Fibroblast of skin of scalp (primary cell): ENCODE results near the gene THSD7B.
A peak's percentile ranks its signal among the peaks of the same experiment; 100 is the strongest.
"Not testable (repeated sequence)": the region's sequence is repeated elsewhere in the genome, so short reads cannot be mapped to it uniquely, and the experiment has no call there.

Source experiments
- DNase-seq: peaks from one replicate; pipeline ENCODE4 v3.0.0-alpha.2; 2013

Gene THSD7B

GRCh38 chr2:137261881-137262585, 496.7 kb downstream of the THSD7B start:
- DNase-seq = no peak

- no peak for DNase-seq
Observed at GRCh38 chr2:137262594-137262993, 497.2 kb downstream of the THSD7B start.

- DNase-seq = no peak
Observed at GRCh38 chr2:137287913-137288639, 522.7 kb downstream of the THSD7B start.

- no peak for DNase-seq
Observed at GRCh38 chr2:137291836-137292570, 526.7 kb downstream of the THSD7B start.

- DNase-seq = no peak
Observed at GRCh38 chr2:137298377-137298776, 533.0 kb downstream of the THSD7B start.

GRCh38 chr2:137300987-137301386, 535.6 kb downstream of the THSD7B start:
- no peak for DNase-seq

GRCh38 chr2:137302957-137303356, 537.6 kb downstream of the THSD7B start:
- DNase-seq = no peak

GRCh38 chr2:137316075-137316474, 550.7 kb downstream of the THSD7B start:
- DNase-seq = no peak

GRCh38 chr2:137321566-137321965, 556.2 kb downstream of the THSD7B start:
- DNase-seq = no peak

- DNase-seq = not testable (repeated sequence)
Observed at GRCh38 chr2:137331562-137331961, 566.2 kb downstream of the THSD7B start.

- DNase-seq = peak; percentile 38
Observed at GRCh38 chr2:137333386-137334165, 568.2 kb downstream of the THSD7B start.

- no peak for DNase-seq
Observed at GRCh38 chr2:137336067-137336466, 570.7 kb downstream of the THSD7B start.

- no peak for DNase-seq
Observed at GRCh38 chr2:137339051-137339450, 573.7 kb downstream of the THSD7B start.

- DNase-seq = no peak
Observed at GRCh38 chr2:137345994-137346393, 580.6 kb downstream of the THSD7B start.

- DNase-seq = no peak
Observed at GRCh38 chr2:137348301-137348700, 583.0 kb downstream of the THSD7B start.

GRCh38 chr2:137357634-137358033, 592.3 kb downstream of the THSD7B start:
- no peak for DNase-seq

- no peak for DNase-seq
Observed at GRCh38 chr2:137367361-137367760, 602.0 kb downstream of the THSD7B start.

GRCh38 chr2:137369106-137369505, 603.8 kb downstream of the THSD7B start:
- no peak for DNase-seq

GRCh38 chr2:137379186-137379585, 613.8 kb downstream of the THSD7B start:
- DNase-seq = no peak

- no peak for DNase-seq
Observed at GRCh38 chr2:137380610-137381009, 615.3 kb downstream of the THSD7B start.

GRCh38 chr2:137381731-137382130, 616.4 kb downstream of the THSD7B start:
- no peak for DNase-seq

GRCh38 chr2:137383391-137383790, 618.0 kb downstream of the THSD7B start:
- DNase-seq = no peak

GRCh38 chr2:137387044-137387443, 621.7 kb downstream of the THSD7B start:
- no peak for DNase-seq
